K562 (cell line): ENCODE results near the gene DELE1. TPM values are rescaled to one million over a fixed set of nuclear protein-coding genes. Genes with fewer than 3 reads are reported as not detected.
A peak's percentile ranks its signal among the peaks of the same experiment; 100 is the strongest.

ENCODE experiments used
- ZNF12 ChIP-seq: sonication (generic); formaldehyde crosslinking; IDR thresholded peaks from 2 replicates; pipeline ENCODE4 v1.4.0; 2020; ENCODE audit warnings: mild to moderate bottlenecking, missing genetic modification reagents
- polyA plus RNA-seq, 8 experiments: library from polyadenylated mRNA; depleted of rRNA in 4 of 8; stranded (reverse) in 5 of 8; unstranded in 3 of 8; fragments of >200 nt; fragmentation: Nextera tagmentation in 2 of 8; fragmentation: Illumina TruSeq in 1 of 8; extraction: Ambion mirVana in 2 of 8; extraction: Trizol in 1 of 8; gene quantifications; 2 replicates each; pipeline versions ENCODE4 v1.2.1 to v1.2.3, GENCODE V29; 2011 to 2014; ENCODE audit warnings: inconsistent platforms in 1 of 8, missing spikeins in 1 of 8
- total RNA-seq, 7 experiments: library from RNA; depleted of rRNA in 6 of 7; stranded (reverse); fragments of >200 nt in 6 of 7; fragmentation: Illumina TruSeq in 2 of 7; extraction: Trizol in 2 of 7; gene quantifications; 2 replicates each; pipeline versions ENCODE4 v1.2.1 to v1.2.3, GENCODE V29; 2011 to 2021; ENCODE audit warnings: low replicate concordance in 1 of 7
- TF ChIP-seq, protein P1 (sequence below), 2 experiments: fragments of 450-650 bp; formaldehyde crosslinking in 1 of 2; IDR thresholded peaks; 2 replicates each; pipeline versions ENCODE4 v1.4.0 to v1.6.1; 2014 to 2020; ENCODE audit warnings: mild to moderate bottlenecking in 2 of 2, borderline replicate concordance in 1 of 2, low read depth in 1 of 2

The DELE1 gene
- total and polyA plus RNA-seq, 9 of the 15 experiments (the other 6 are each of a cell fraction or from before 2014, with no cell fraction given), result 16.6 to 74.4 (median 49.8) TPM

DNA sequence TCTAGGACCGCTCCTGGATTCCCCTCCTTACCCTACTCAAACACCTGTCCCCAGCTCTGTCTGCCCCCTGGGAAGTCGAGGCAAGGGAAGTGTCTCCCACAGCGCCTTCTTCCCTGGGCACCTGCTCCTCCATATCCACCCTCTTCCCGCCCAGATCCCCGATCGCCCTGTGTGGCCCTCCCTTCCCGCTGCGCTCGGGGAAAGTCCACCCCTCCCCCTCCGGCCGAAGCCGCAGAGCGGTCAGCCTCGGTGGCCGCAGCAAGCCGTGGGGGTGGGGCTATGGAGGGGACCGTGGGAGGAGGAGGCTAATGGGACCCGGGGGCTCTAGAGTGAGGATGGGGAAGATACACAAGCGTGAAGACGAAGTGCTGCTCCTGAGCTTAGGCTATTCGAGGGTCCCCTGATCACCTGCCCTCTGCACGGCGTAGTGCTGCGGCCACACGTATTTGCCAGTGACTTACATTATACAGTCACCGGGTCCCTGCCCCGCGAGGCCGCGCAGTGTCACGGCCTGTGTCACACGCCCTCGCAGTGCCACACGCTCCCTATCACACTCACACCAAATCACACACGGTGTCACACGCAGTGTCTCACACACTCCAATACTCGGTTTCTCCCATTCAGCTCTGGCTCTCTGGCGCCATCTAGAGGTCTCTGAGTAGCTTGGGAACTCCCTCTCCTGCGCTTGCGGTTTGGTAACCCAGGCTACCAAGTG, 44.8 kb upstream of the DELE1 start (continued):
- TF ChIP-seq, protein P1, sequence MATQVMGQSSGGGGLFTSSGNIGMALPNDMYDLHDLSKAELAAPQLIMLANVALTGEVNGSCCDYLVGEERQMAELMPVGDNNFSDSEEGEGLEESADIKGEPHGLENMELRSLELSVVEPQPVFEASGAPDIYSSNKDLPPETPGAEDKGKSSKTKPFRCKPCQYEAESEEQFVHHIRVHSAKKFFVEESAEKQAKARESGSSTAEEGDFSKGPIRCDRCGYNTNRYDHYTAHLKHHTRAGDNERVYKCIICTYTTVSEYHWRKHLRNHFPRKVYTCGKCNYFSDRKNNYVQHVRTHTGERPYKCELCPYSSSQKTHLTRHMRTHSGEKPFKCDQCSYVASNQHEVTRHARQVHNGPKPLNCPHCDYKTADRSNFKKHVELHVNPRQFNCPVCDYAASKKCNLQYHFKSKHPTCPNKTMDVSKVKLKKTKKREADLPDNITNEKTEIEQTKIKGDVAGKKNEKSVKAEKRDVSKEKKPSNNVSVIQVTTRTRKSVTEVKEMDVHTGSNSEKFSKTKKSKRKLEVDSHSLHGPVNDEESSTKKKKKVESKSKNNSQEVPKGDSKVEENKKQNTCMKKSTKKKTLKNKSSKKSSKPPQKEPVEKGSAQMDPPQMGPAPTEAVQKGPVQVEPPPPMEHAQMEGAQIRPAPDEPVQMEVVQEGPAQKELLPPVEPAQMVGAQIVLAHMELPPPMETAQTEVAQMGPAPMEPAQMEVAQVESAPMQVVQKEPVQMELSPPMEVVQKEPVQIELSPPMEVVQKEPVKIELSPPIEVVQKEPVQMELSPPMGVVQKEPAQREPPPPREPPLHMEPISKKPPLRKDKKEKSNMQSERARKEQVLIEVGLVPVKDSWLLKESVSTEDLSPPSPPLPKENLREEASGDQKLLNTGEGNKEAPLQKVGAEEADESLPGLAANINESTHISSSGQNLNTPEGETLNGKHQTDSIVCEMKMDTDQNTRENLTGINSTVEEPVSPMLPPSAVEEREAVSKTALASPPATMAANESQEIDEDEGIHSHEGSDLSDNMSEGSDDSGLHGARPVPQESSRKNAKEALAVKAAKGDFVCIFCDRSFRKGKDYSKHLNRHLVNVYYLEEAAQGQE (IDR thresholded peaks at IDR 0.05; ENCODE audit: borderline replicate concordance), result peak; percentile 88
- TF ChIP-seq, protein P1 (CRISPR knock-in tag; IDR thresholded peaks at IDR 0.05; ENCODE audit: low read depth), result no peak
- no peak for TF ChIP-seq ZNF12 (CRISPR knock-in tag)
- TF ChIP-seq, all 486 proteins: peak for 74
